ENCODE data around the gene APEH.

The APEH gene

GRCh38 chr3:49646236-49646635, 27.9 kb upstream of the APEH start:
- DNase-seq (ENCODE audit: low read depth, low spot score) = no peak
- H3K27ac ChIP-seq = no peak overlapping the region
- no peak overlapping the region for H3K9ac ChIP-seq (ENCODE audit: insufficient read length)
- no peaks in the 10 kb centered on the region for H3K36me3 ChIP-seq (ENCODE audit: insufficient read depth, low read length)
- TF ChIP-seq EZH2 (IDR thresholded peaks at IDR 0.05) = no peak
- no peak for TF ChIP-seq POLR2AphosphoS5 (IDR thresholded peaks at IDR 0.05; ENCODE audit: borderline replicate concordance, low read depth, low read length)
- TF ChIP-seq FOXP2 (optimal IDR thresholded peaks at IDR 0.05; ENCODE audit: control extremely low read depth, extremely low read length, insufficient read depth) = no peak
- H3K9me3 ChIP-seq (ENCODE audit: low read depth, low read length) = no peaks in the 10 kb centered on the region
- H3K4me3 ChIP-seq = no peak overlapping the region

GRCh38 chr3:49647741-49648140, 26.4 kb upstream of the APEH start:
- Histone ChIP-seq H3K27ac (no peak overlapping the region), H3K4me3 (no peak overlapping the region), H3K9me3 (ENCODE audit: low read depth, low read length) (no peaks in the 10 kb centered on the region), H3K36me3 (ENCODE audit: insufficient read depth, low read length) (no peaks in the 10 kb centered on the region), H3K9ac (ENCODE audit: insufficient read length) (no peak overlapping the region)
- no peak for TF ChIP-seq FOXP2 (optimal IDR thresholded peaks at IDR 0.05; ENCODE audit: control extremely low read depth, extremely low read length, insufficient read depth)
- TF ChIP-seq EZH2 (IDR thresholded peaks at IDR 0.05) = no peak
- TF ChIP-seq POLR2AphosphoS5 (IDR thresholded peaks at IDR 0.05; ENCODE audit: borderline replicate concordance, low read depth, low read length) = no peak
- no peak for DNase-seq (ENCODE audit: low read depth, low spot score)

- no peak for TF ChIP-seq FOXP2 (optimal IDR thresholded peaks at IDR 0.05; ENCODE audit: control extremely low read depth, extremely low read length, insufficient read depth)
- no peak for TF ChIP-seq EZH2 (IDR thresholded peaks at IDR 0.05)
- no peak for TF ChIP-seq POLR2AphosphoS5 (IDR thresholded peaks at IDR 0.05; ENCODE audit: borderline replicate concordance, low read depth, low read length)
- DNase-seq (ENCODE audit: low read depth, low spot score) = no peak
- Histone ChIP-seq H3K4me3 (no peak overlapping the region), H3K36me3 (ENCODE audit: insufficient read depth, low read length) (no peaks in the 10 kb centered on the region), H3K9me3 (ENCODE audit: low read depth, low read length) (no peaks in the 10 kb centered on the region), H3K27ac (no peak overlapping the region), H3K9ac (ENCODE audit: insufficient read length) (no peak overlapping the region)
These were observed 25.7 kb upstream of the APEH start for GRCh38 chr3:49648354-49649019.

- no peaks in the 10 kb centered on the region for H3K36me3 ChIP-seq (ENCODE audit: insufficient read depth, low read length)
- H3K27ac ChIP-seq = no peak overlapping the region
- DNase-seq (ENCODE audit: low read depth, low spot score) = no peak
- no peak overlapping the region for H3K4me3 ChIP-seq
- no peak overlapping the region for H3K9ac ChIP-seq (ENCODE audit: insufficient read length)
- TF ChIP-seq EZH2 (IDR thresholded peaks at IDR 0.05) (no peak), POLR2AphosphoS5 (IDR thresholded peaks at IDR 0.05; ENCODE audit: borderline replicate concordance, low read depth, low read length) (no peak), FOXP2 (optimal IDR thresholded peaks at IDR 0.05; ENCODE audit: control extremely low read depth, extremely low read length, insufficient read depth) (no peak)
- no peaks in the 10 kb centered on the region for H3K9me3 ChIP-seq (ENCODE audit: low read depth, low read length)
These were observed 24.6 kb upstream of the APEH start for GRCh38 chr3:49649576-49649975.

GRCh38 chr3:49650177-49650576, 24.0 kb upstream of the APEH start:
- DNase-seq (ENCODE audit: low read depth, low spot score) = no peak
- Histone ChIP-seq H3K9me3 (ENCODE audit: low read depth, low read length) (no peaks in the 10 kb centered on the region), H3K4me3 (no peak overlapping the region), H3K27ac (no peak overlapping the region), H3K36me3 (ENCODE audit: insufficient read depth, low read length) (no peaks in the 10 kb centered on the region), H3K9ac (ENCODE audit: insufficient read length) (no peak overlapping the region)
- TF ChIP-seq EZH2 (IDR thresholded peaks at IDR 0.05) = no peak
- TF ChIP-seq POLR2AphosphoS5 (IDR thresholded peaks at IDR 0.05; ENCODE audit: borderline replicate concordance, low read depth, low read length) = no peak
- no peak for TF ChIP-seq FOXP2 (optimal IDR thresholded peaks at IDR 0.05; ENCODE audit: control extremely low read depth, extremely low read length, insufficient read depth)

- TF ChIP-seq POLR2AphosphoS5 (IDR thresholded peaks at IDR 0.05; ENCODE audit: borderline replicate concordance, low read depth, low read length) = no peak
- no peak for TF ChIP-seq FOXP2 (optimal IDR thresholded peaks at IDR 0.05; ENCODE audit: control extremely low read depth, extremely low read length, insufficient read depth)
- no peak for TF ChIP-seq EZH2 (IDR thresholded peaks at IDR 0.05)
- H3K9me3 ChIP-seq (ENCODE audit: low read depth, low read length) = no peaks in the 10 kb centered on the region
- no peaks in the 10 kb centered on the region for H3K36me3 ChIP-seq (ENCODE audit: insufficient read depth, low read length)
- H3K4me3 ChIP-seq = no peak overlapping the region
- no peak for DNase-seq (ENCODE audit: low read depth, low spot score)
- H3K9ac ChIP-seq (ENCODE audit: insufficient read length) = no peak overlapping the region
- H3K27ac ChIP-seq = no peak overlapping the region
These were observed 23.5 kb upstream of the APEH start for GRCh38 chr3:49650637-49651036.

- Histone ChIP-seq H3K9ac (ENCODE audit: insufficient read length) (no peak overlapping the region), H3K4me3 (no peak overlapping the region), H3K9me3 (ENCODE audit: low read depth, low read length) (no peaks in the 10 kb centered on the region), H3K27ac (no peak overlapping the region), H3K36me3 (ENCODE audit: insufficient read depth, low read length) (no peaks in the 10 kb centered on the region)
- no peak for DNase-seq (ENCODE audit: low read depth, low spot score)
- TF ChIP-seq POLR2AphosphoS5 (IDR thresholded peaks at IDR 0.05; ENCODE audit: borderline replicate concordance, low read depth, low read length) = no peak
- TF ChIP-seq EZH2 (IDR thresholded peaks at IDR 0.05) = no peak
These were observed 21.8 kb upstream of the APEH start for GRCh38 chr3:49652218-49652902.

GRCh38 chr3:49652903-49653415, 21.2 kb upstream of the APEH start:
- Histone ChIP-seq H3K36me3 (ENCODE audit: insufficient read depth, low read length) (no peaks in the 10 kb centered on the region), H3K27ac (no peak overlapping the region), H3K4me3 (no peak overlapping the region), H3K9ac (ENCODE audit: insufficient read length) (no peak overlapping the region), H3K9me3 (ENCODE audit: low read depth, low read length) (no peaks in the 10 kb centered on the region)
- TF ChIP-seq FOXP2 (optimal IDR thresholded peaks at IDR 0.05; ENCODE audit: control extremely low read depth, extremely low read length, insufficient read depth) (no peak), POLR2AphosphoS5 (IDR thresholded peaks at IDR 0.05; ENCODE audit: borderline replicate concordance, low read depth, low read length) (no peak), EZH2 (IDR thresholded peaks at IDR 0.05) (no peak)
- DNase-seq (ENCODE audit: low read depth, low spot score) = no peak

Measured in SK-N-MC (cell line).